Caco-2 (cell line): ENCODE results near the gene C7. TPM values are rescaled to one million over a fixed set of nuclear protein-coding genes. Genes with fewer than 3 reads are reported as not detected.

Experiments
- BruUV-seq: library from RNA; stranded (reverse); fragments of 400-500 nt; replicated peaks from 2 replicates; lab custom pipeline; 2021; lab: Mats Ljungman, UMichigan
- CTCF ChIA-PET: fragments of 300-600 bp; sonication (Branson Sonifier 250); formaldehyde crosslinking; loops from one replicate; lab custom pipeline; 2022; ENCODE audit warnings: antibody characterized with exemption; lab: Charles Lee
- POLR2A ChIA-PET: fragments of 300-600 bp; sonication (Branson Sonifier 250); formaldehyde crosslinking; loops from one replicate; lab custom pipeline; 2022; ENCODE audit warnings: antibody characterized with exemption; lab: Charles Lee
- DNase-seq, 2 experiments: peaks; one replicate each; pipeline versions ENCODE4 v3.0.0 to v3.0.0-alpha.2; 2020 to 2022
- H3K27me3 ChIP-seq: replicated peaks from 2 replicates; pipeline ENCODE4 v1.6.0; 2011; ENCODE audit warnings: low read length; ENCODE audit not compliant: control insufficient read depth, insufficient read depth
- H3K36me3 ChIP-seq: 2 replicates; pipeline ENCODE4 v1.5.1; 2011; ENCODE audit warnings: low read length; ENCODE audit not compliant: control insufficient read depth, insufficient read depth
- H3K4me1 ChIP-seq: fragments of 250-450 bp; sonication (Bioruptor Pico); 2 replicates; pipeline ENCODE4 v1.5.1; 2020; ENCODE audit warnings: mild to moderate bottlenecking
- H3K4me3 ChIP-seq: 2 replicates; pipeline ENCODE4 v1.5.1; 2011; ENCODE audit warnings: low read depth, mild to moderate bottlenecking, control low read depth, low read length
- H3K9me3 ChIP-seq: fragments of 250-450 bp; sonication (Bioruptor Pico); 2 replicates; pipeline ENCODE4 v1.5.1; 2020; ENCODE audit warnings: mild to moderate bottlenecking, moderate library complexity
- H3K27ac Mint-ChIP-seq: one replicate; pipeline ENCODE4 v1.8.0; 2022; ENCODE audit warnings: mixed read lengths; ENCODE audit not compliant: unreplicated experiment
- H3K27me3 Mint-ChIP-seq: one replicate; pipeline ENCODE4 v1.8.0; 2022; ENCODE audit warnings: mixed read lengths; ENCODE audit not compliant: insufficient read depth, unreplicated experiment
- H3K36me3 Mint-ChIP-seq: one replicate; pipeline ENCODE4 v1.8.0; 2022; ENCODE audit warnings: mild to moderate bottlenecking, mixed read lengths; ENCODE audit not compliant: insufficient read depth, unreplicated experiment
- H3K4me1 Mint-ChIP-seq: one replicate; pipeline ENCODE4 v1.8.0; 2022; ENCODE audit warnings: low read depth, mixed read lengths; ENCODE audit not compliant: unreplicated experiment
- H3K4me3 Mint-ChIP-seq: one replicate; pipeline ENCODE4 v1.8.0; 2022; ENCODE audit warnings: mild to moderate bottlenecking, moderate library complexity, mixed read lengths; ENCODE audit not compliant: unreplicated experiment
- H3K9me3 Mint-ChIP-seq: one replicate; pipeline ENCODE4 v1.8.0; 2022; ENCODE audit warnings: mixed read lengths; ENCODE audit not compliant: unreplicated experiment
- CTCF ChIP-seq, 2 experiments: fragments of 200-600 bp in 1 of 2; IDR thresholded peaks; 1 replicate in 1 of 2; 2 replicates in 1 of 2; pipeline versions ENCODE4 v1.5.1 to v1.8.0; 2011 to 2022; ENCODE audit warnings: antibody characterized with exemption in 1 of 2, control low read depth in 1 of 2, inconsistent platforms in 1 of 2, low read depth in 1 of 2, low read length in 1 of 2, mild to moderate bottlenecking in 1 of 2, moderate library complexity in 1 of 2; ENCODE audit not compliant: insufficient read depth in 1 of 2, severe bottlenecking in 1 of 2, unreplicated experiment in 1 of 2
- intact Hi-C: fragments of 100-400 bp; cut with micrococcal nuclease; formaldehyde crosslinking; loops from one replicate; pipeline ENCODE4 v1.10.0; 2022; ENCODE audit not compliant: unreplicated experiment
- total RNA-seq: library from RNA; stranded (reverse); gene quantifications from 2 replicates; pipeline ENCODE4 v1.2.3, GENCODE V29; 2022

The C7 gene
- total RNA-seq, 1 experiment from 2014 or later: not detected

- Histone ChIP-seq H3K4me3 (no peak overlapping the region), H3K27me3 (no peaks in the 10 kb centered on the region), H3K36me3 (no peaks in the 10 kb centered on the region), H3K4me1 (no peaks in the 10 kb centered on the region), H3K9me3 (no peaks in the 10 kb centered on the region)
- Mint-ChIP-seq H3K4me1 (no peaks in the 10 kb centered on the region), H3K36me3 (no peaks in the 10 kb centered on the region), H3K27ac (no peak overlapping the region), H3K4me3 (no peak overlapping the region), H3K27me3 (peaks cover 6% of the 10 kb centered on the region), H3K9me3 (no peaks in the 10 kb centered on the region)
- CTCF ChIA-PET: no interaction called here
- intact Hi-C loops: no loop called here
- DNase-seq: no peak
- BruUV-seq: no TSS peak
- POLR2A ChIA-PET: no interaction called here
- no peak for TF ChIP-seq CTCF (IDR thresholded peaks at IDR 0.05; ENCODE audit: insufficient read depth in 1 of 2, low read depth in 1 of 2, low read length in 1 of 2, severe bottlenecking in 1 of 2, unreplicated experiment in 1 of 2)
Measured at GRCh38 chr5:40999966-41000365, 90.7 kb downstream of the C7 start.

DNA sequence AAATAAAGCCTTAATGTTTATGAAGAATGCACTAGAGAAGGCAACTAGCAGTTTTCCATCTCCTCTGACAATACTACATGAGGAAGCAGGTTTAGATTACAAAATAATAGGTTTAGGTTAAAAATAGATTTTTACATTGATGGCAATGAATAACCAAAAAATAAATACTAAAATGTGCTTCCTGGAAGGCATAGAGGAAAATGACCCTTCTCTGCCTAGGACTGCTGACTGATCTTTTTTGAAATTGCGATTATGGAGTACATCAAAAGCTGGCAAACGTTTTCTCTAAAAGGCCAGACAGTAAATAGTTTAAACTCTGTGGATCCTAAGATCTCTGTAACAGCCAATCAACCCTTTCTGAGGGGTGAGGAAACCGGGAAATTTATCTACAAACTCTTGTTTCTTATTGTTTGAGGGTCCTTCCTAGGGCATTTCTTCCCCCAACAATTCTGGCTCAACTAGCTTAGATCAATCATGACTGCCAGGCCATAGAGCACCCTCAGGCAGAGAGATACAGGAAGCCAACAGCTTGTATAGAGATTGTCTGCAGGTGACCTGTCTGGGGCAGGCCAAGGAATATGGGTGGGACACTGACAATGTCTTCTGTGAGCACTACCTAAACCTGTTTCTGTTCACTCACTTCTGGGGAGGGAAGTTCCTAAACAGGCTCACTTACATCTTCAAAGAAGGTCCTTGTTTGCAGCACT, 94.5 kb downstream of the C7 start:
- H3K36me3 ChIP-seq: no peaks in the 10 kb centered on the region
- intact Hi-C loops: no loop called here
- CTCF ChIA-PET: no interaction called here
- no peak for DNase-seq
- Mint-ChIP-seq H3K9me3 (no peaks in the 10 kb centered on the region), H3K36me3 (no peaks in the 10 kb centered on the region), H3K4me1 (no peaks in the 10 kb centered on the region), H3K27ac (no peak overlapping the region), H3K4me3 (no peak overlapping the region), H3K27me3 (peaks cover 4% of the 10 kb centered on the region)
- H3K4me1 ChIP-seq: no peaks in the 10 kb centered on the region
- POLR2A ChIA-PET: no interaction called here
- TF ChIP-seq CTCF (IDR thresholded peaks at IDR 0.05; ENCODE audit: insufficient read depth in 1 of 2, low read depth in 1 of 2, low read length in 1 of 2, severe bottlenecking in 1 of 2, unreplicated experiment in 1 of 2): no peak
- no peaks in the 10 kb centered on the region for H3K27me3 ChIP-seq
- BruUV-seq: no TSS peak
- H3K4me3 ChIP-seq: no peak overlapping the region
- no peaks in the 10 kb centered on the region for H3K9me3 ChIP-seq

- Histone ChIP-seq H3K9me3 (no peaks in the 10 kb centered on the region), H3K27me3 (no peaks in the 10 kb centered on the region), H3K36me3 (no peaks in the 10 kb centered on the region), H3K4me1 (no peaks in the 10 kb centered on the region), H3K4me3 (no peak overlapping the region)
- Mint-ChIP-seq H3K27me3 (no peaks in the 10 kb centered on the region), H3K27ac (no peak overlapping the region), H3K4me1 (no peaks in the 10 kb centered on the region), H3K4me3 (no peak overlapping the region), H3K9me3 (no peaks in the 10 kb centered on the region), H3K36me3 (no peaks in the 10 kb centered on the region)
- ChIA-PET CTCF (no interaction called here), POLR2A (no interaction called here)
- BruUV-seq: no TSS peak
- DNase-seq: no peak
- intact Hi-C loops: no loop called here
- TF ChIP-seq CTCF (IDR thresholded peaks at IDR 0.05; ENCODE audit: insufficient read depth in 1 of 2, low read depth in 1 of 2, low read length in 1 of 2, severe bottlenecking in 1 of 2, unreplicated experiment in 1 of 2): no peak
Measured at GRCh38 chr5:41004931-41005330, 95.6 kb downstream of the C7 start.
